Fibroblast of peridontal ligament (primary cell): ENCODE results near the gene RHOH.

Experiments used
- DNase-seq: peaks from one replicate; pipeline ENCODE4 v3.0.0-alpha.2; 2010; ENCODE audit errors: extremely low read depth

RHOH gene

GRCh38 chr4:40233227-40233626 is 36.4 kb downstream of the RHOH start:
- DNase-seq, result no peak

DNA sequence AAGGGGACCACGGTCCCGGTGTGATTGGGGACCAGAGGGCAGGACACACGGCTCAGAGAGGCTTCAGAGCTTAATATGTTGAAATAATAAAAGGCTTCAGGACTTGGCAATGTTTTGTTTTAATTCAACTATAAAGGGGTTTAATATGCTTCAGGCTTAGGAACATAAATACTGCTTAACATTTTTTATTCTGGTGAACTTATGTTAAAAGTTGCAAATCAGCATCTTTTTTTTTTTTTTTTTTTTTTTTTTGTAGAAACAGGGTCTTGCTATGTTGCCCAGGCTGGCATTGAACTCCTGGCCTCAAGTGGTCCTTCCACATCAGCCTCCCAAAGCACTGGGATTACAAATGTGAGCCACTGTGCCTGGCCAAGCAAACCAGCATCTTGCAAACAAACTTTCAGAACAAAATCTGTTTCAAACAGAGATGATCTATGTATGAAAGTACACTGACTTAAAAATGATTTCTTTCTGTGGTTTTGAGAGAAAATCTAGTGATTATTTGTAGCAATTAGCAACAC is 37.7 kb downstream of the RHOH start:
- DNase-seq, result no peak

GRCh38 chr4:40238008-40238699 is 41.3 kb downstream of the RHOH start:
- DNase-seq, result no peak

DNA sequence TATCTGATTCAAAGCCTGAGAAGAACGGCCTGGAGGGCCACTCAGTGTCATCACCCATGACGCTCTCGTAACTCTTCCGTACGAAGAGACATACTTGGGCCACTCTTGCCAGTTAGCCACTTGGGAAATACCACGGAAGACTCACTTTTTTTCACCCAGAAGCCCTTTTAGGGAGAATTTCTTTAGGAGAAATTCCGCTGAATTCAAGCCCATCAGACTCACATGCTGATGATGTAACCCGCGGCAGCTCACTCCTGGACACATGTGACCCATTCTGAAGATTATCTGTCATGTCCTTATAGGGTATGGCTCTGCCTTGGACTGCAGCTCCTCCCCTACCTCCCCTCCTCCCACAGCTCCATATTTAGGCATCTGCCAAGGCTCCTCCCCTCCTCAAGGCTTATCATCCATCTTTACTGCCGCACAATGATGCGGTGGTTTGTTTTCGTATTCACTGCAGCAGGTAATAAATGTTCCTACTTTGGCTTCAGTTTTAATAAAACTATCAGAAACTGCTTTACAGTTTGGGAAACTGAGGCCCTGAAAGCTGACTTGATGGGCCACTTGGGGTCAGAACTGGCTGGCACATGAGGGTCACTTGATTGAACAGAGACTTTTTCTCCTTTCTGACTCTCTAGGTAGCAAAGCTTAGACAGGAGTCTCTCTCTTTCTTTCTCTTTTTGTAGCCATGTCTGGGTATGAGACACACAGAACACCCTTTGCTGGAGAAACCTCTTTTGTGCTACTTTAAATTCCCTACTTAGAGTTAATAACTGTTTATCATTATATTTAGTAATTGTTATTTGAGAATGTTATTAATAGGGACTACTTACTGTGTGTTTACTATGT is 42.1 kb downstream of the RHOH start:
- DNase-seq, result no peak

DNA sequence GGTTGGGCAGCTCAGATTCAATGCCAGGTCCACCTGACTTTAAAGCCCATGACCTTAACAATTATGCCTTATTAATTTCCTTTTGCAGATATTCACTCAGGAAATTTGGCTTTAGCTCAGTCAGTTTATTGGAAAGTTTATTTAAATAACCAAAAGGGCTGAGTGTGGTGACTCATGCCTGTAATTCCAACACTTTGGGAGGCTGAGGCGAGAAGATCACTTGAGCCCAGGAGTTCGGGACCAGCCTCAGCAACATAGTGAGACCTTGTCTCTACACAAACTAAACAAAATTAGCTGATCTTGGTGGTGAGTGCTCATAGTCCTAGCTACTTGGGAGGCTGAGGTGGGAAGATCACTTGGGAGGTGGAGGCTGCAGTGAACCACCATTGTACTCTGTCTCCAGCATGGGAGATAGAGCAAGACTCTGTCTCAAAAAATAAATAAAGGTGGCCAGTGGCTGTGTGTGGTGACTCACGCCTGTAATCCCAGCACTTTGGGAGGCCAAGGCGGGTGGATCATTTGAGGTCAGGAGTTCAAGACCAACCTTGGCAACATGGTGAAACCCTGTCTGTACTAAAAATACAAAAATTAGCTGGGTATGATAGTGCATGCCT is 43.3 kb downstream of the RHOH start:
- DNase-seq, result peak; percentile 22

DNA sequence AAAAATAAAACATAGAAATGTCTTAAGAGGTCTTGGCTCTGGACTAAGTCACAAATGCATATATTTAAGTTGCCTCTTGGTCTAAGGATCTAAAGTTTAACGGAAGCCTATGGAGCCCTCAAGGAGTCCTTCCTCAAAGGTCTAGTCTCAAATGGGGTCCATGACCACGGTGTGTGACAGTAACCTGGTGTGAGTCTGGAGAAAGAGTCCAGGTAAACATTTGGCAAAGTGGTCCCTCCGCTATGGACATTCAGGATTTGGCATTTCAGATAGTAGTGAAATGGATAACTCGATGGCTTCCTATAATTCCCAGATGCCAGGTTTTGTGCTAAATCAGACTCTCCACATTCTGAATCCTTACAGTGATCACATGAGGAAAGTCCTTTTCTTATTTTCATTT is 44.2 kb downstream of the RHOH start:
- no peak for DNase-seq

GRCh38 chr4:40241941-40242340 is 45.1 kb downstream of the RHOH start:
- no peak for DNase-seq

- DNase-seq, result no peak
These were observed 46.6 kb downstream of the RHOH start for GRCh38 chr4:40243386-40243948.

DNA sequence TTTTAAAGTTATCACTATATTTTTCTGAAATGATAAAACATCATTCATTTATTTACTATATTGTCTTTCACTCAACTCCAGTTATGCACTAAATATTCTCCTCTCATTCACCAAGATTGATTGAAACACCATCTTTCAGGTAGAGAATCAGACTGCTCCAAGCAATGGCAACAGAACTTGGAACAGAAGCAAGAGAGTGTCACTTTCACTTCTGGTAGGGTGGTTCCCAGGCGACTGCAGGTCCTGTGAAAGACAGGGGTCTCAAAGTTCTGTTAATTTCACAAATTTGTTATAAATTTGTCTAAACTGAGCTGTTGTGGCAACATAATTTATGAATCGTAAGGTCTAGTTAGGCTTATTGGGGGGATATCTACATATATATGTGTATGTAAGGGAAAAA is 47.8 kb downstream of the RHOH start:
- DNase-seq, result no peak

GRCh38 chr4:40245550-40245949 is 48.7 kb downstream of the RHOH start:
- no peak for DNase-seq

DNA sequence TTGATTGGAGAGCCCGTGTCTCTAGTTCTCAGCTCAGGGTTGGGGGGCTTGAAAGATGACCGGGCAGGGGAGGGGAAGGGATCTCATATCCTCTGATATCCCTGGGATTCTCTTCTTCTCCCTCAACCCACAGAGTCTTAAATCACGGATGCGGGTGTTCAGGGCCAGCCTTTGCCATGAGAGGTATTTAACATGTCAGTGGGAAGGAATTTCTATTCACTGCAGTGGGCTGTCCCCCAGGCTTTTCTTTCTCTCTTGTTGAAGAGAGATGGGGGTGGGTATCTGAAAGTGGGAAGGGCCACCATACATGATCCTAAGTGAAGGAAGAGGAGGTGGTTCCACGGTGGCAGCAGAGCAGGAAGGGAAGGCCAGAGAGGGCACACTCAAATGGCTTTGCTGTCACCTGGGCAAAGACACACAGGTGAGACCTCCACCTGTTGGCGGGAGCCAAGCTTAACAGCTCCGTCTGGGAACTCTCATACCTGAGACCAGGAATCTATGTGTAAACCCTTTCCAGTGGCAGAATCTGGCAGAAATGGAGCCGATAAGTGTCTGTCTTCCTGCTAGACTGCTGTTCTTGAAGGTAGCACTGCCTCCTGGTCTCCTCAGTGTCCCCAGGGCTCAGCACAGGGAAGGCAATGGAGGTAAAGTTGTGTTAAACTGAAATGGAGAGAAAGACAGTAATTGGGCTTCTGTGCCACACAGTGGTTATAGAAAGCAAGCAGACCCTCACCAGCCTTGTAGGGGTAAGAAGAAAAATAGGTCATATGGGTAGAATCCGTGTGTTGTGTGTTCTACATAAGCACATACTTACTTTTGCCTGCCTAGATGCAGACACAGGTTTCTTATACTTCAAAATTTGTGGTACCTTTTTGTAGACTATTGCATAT is 49.4 kb downstream of the RHOH start:
- DNase-seq, result no peak

GRCh38 chr4:40246938-40247337 is 50.1 kb downstream of the RHOH start:
- no peak for DNase-seq

GRCh38 chr4:40247350-40247749 is 50.5 kb downstream of the RHOH start:
- no peak for DNase-seq

- no peak for DNase-seq
These were observed 54.5 kb downstream of the RHOH start for GRCh38 chr4:40251366-40251765.

DNA sequence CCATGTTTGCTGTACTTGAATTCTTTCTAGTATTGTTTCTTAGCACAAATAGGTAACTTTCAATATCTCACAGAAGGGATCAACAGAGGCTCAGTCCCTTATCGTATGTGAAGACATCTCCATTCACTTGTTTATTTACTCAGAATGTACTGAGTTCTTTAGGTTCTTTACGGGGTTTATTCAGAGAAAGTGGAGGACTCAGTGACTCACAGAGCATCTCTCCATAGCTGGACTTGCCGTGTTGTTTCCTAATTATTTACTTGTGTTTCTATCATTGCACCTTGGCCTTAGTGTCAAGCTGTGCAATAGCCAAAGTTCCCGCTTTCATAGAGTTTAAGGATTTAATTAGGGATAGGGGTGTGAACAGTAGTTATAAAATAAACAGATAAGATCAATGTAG is 57.1 kb downstream of the RHOH start:
- DNase-seq, result no peak

DNA sequence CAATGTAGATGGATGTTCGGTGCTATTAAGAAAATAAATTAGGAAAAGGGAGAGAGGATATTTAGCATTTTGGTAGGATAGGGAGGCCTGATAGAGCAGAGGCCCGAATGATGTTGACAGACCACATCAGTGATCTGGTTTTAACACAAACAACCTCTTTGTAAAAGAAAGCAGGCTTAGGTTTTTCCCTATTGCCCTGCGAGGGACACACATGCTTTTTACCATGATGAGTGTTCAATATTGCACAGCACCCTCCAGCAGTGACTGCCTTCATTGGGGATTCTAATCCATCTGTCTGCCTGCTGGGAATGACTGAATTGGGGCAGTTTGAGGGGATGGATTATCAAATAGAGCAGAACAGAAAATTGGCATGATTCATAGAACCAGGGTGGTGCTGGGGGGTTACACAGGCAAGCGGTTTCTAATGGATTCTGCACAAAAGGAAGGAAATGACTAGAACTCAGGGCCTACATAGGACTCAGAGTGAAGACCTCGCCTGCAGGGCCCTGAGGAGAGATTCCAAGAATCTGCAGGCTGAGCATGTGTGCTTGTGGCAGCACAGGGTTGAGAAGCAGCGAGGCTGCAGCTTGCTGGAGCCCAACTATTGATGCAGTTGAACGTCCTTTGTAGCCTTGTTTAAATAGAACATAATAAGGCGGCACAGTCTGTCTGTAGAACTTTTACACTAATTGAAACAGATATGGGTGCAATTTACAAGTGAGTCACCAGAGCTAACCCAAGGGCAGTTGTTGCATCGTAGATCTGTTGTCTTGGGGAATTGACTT is 58.0 kb downstream of the RHOH start:
- DNase-seq, result peak; percentile 73

DNA sequence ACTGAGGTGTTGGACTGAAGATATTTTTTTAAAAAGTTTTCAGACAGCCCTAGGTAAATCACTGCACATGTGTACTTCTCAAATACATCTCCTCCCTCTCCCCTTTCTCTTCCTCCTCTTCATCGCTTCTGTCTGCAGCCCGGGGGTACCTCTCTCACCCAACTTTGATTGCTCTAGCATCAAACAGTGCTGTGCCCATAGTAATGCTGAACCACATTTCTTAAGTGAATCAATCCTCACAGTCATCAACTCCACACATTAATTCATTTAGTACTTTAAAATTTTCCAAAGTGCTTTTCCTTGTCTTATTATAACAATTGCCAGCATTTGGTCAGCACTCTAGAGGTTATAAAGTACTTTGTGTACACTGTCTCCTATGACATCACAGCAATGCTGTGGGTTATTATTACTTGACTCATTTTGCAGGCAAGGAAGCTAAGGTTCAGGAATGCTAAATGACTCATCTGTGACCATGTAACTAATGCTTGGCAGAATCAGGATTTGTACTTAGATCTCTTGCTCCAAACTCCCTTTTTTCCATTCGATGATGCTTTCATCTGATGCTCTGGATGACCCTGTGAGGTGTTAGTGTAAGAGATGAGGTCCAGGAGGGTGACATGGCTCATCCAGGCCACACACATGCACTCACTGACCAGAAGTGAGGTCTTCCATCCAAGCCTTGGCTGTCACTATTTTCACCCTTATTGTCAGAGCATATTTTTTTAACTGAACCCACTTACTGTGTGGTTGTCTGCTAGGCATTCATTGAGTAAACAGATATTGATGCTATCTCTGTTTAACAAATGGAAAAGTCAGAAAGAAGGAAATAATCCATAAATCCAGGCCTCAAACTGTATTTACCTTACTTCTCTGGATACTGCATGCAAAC is 58.8 kb downstream of the RHOH start:
- peak; percentile 99 for DNase-seq

- DNase-seq, result no peak
These were observed 59.5 kb downstream of the RHOH start for GRCh38 chr4:40256329-40256728.

- no peak for DNase-seq
These were observed 60.0 kb downstream of the RHOH start for GRCh38 chr4:40256817-40257216.
